Endothelial cell (in vitro differentiated cells): ENCODE results near the gene DAPP1. TPM values are rescaled to one million over a fixed set of nuclear protein-coding genes. Genes with fewer than 3 reads are reported as not detected.
"Not testable (repeated sequence)": the region's sequence is repeated elsewhere in the genome, so short reads cannot be mapped to it uniquely, and the experiment has no call there.

Experiments
- DNase-seq: peaks from one replicate; pipeline ENCODE4 v3.0.0; 2021; ENCODE audit warnings: low spot score
- H3K27ac Mint-ChIP-seq: one replicate; pipeline ENCODE4 v1.8.0; 2021; ENCODE audit warnings: mixed read lengths, inconsistent platforms; ENCODE audit not compliant: unreplicated experiment
- H3K27me3 Mint-ChIP-seq: one replicate; pipeline ENCODE4 v1.8.0; 2021; ENCODE audit warnings: mild to moderate bottlenecking, moderate library complexity, mixed read lengths, inconsistent platforms; ENCODE audit not compliant: unreplicated experiment
- H3K36me3 Mint-ChIP-seq: one replicate; pipeline ENCODE4 v1.8.0; 2021; ENCODE audit warnings: mild to moderate bottlenecking, low read depth, mixed read lengths, inconsistent platforms; ENCODE audit not compliant: unreplicated experiment
- H3K4me1 Mint-ChIP-seq: one replicate; pipeline ENCODE4 v1.8.0; 2021; ENCODE audit warnings: mild to moderate bottlenecking, mixed read lengths, inconsistent platforms; ENCODE audit not compliant: unreplicated experiment
- H3K4me3 Mint-ChIP-seq: one replicate; pipeline ENCODE4 v1.8.0; 2021; ENCODE audit warnings: mild to moderate bottlenecking, mixed read lengths, inconsistent platforms; ENCODE audit not compliant: unreplicated experiment
- H3K9me3 Mint-ChIP-seq: one replicate; pipeline ENCODE4 v1.8.0; 2021; ENCODE audit warnings: mixed read lengths, inconsistent platforms; ENCODE audit not compliant: unreplicated experiment
- long read RNA-seq: library from polyadenylated mRNA; unstranded; transcript quantifications from one replicate; pipeline ENCODE4 v2.0.0, GENCODE V29; 2020; ENCODE audit not compliant: unreplicated experiment
- total RNA-seq: library from RNA; stranded (reverse); fragmentation: NEBNext Ultra II Directional; extraction: Animal tissue kit (Norgen Biotek cat#: 25700); gene quantifications from one replicate; pipeline ENCODE4 v1.2.1, GENCODE V29; 2021; ENCODE audit not compliant: unreplicated experiment
- TF ChIP-seq, protein P1 (sequence below): fragments of 200-600 bp; sonication (generic); IDR thresholded peaks from one replicate; pipeline ENCODE4 v1.5.0; 2021; ENCODE audit warnings: antibody characterized with exemption; ENCODE audit not compliant: unreplicated experiment

DAPP1 gene, protein sequence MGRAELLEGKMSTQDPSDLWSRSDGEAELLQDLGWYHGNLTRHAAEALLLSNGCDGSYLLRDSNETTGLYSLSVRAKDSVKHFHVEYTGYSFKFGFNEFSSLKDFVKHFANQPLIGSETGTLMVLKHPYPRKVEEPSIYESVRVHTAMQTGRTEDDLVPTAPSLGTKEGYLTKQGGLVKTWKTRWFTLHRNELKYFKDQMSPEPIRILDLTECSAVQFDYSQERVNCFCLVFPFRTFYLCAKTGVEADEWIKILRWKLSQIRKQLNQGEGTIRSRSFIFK
- total RNA-seq, result not detected
- long read RNA-seq, result 0 reads

DNA sequence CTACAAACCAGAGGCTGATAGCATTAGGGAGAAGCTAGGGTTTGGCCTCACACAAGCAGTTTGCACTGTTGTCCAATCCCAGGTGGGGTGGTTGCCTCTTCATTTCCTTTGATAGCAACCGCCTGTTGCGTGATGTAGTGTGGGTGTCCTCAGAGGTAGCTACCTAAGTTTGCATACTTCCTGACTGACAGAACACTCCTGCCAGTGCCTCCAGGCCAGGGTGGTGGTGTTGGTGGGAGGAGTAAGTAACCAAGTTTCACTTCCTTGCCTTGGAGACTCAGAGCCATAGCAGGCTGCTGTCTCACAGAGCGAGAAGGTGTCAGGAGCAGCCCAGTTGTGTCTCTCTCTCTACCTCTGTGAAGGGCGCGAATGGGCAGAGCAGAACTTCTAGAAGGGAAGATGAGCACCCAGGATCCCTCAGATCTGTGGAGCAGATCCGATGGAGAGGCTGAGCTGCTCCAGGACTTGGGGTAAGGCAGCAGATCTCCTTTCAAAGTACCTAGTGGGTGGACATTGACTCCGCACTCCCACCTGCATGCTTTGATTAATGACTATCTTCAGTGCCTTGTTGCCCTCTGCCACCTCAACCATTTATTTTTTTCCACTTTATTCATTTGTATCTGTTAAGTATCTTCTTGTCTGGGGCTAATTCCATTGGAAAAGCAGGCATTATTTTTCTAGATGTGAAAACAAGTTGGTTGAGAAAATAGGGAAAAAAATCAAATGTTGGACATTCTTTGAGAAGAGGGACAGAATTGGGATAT is at the start of gene DAPP1:
DAPP1 (plus strand) TSS at position 283 of the 764 bp plus-strand sequence; CDS start at position 370, 87 bp downstream.
- no peaks in the 10 kb centered on the region for H3K36me3 Mint-ChIP-seq
- no peak within 1 kb of the TSS for H3K27ac Mint-ChIP-seq
- H3K9me3 Mint-ChIP-seq, result no peaks in the 10 kb centered on the region
- no peak within 1 kb of the TSS for H3K4me3 Mint-ChIP-seq
- TF ChIP-seq, protein P1, sequence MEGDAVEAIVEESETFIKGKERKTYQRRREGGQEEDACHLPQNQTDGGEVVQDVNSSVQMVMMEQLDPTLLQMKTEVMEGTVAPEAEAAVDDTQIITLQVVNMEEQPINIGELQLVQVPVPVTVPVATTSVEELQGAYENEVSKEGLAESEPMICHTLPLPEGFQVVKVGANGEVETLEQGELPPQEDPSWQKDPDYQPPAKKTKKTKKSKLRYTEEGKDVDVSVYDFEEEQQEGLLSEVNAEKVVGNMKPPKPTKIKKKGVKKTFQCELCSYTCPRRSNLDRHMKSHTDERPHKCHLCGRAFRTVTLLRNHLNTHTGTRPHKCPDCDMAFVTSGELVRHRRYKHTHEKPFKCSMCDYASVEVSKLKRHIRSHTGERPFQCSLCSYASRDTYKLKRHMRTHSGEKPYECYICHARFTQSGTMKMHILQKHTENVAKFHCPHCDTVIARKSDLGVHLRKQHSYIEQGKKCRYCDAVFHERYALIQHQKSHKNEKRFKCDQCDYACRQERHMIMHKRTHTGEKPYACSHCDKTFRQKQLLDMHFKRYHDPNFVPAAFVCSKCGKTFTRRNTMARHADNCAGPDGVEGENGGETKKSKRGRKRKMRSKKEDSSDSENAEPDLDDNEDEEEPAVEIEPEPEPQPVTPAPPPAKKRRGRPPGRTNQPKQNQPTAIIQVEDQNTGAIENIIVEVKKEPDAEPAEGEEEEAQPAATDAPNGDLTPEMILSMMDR, result no peak
- no peaks in the 10 kb centered on the region for H3K4me1 Mint-ChIP-seq
- DNase-seq, result no peak
- no peaks in the 10 kb centered on the region for H3K27me3 Mint-ChIP-seq

DNA sequence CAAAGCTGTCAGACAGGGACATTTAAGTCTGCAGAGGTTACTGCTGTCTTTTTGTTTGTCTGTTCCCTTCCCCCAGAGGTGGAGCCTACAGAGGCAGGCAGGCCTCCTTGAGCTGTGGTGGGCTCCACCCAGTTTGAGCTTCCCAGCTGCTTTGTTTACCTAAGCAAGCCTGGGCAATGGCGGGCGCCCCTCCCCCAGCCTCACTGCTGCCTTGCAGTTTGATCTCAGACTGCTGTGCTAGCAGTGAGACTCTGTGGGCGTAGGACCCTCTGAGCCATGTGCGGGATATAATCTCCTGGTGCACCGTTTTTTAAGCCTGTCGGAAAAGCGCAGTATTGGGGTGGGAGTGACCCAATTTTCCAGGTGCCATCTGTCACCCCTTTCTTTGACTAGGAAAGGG is 45.8 kb upstream of the DAPP1 start:
- not testable (repeated sequence) for H3K27me3 Mint-ChIP-seq, H3K4me3 Mint-ChIP-seq, H3K9me3 Mint-ChIP-seq, DNase-seq, H3K36me3 Mint-ChIP-seq, H3K27ac Mint-ChIP-seq, H3K4me1 Mint-ChIP-seq

DNA sequence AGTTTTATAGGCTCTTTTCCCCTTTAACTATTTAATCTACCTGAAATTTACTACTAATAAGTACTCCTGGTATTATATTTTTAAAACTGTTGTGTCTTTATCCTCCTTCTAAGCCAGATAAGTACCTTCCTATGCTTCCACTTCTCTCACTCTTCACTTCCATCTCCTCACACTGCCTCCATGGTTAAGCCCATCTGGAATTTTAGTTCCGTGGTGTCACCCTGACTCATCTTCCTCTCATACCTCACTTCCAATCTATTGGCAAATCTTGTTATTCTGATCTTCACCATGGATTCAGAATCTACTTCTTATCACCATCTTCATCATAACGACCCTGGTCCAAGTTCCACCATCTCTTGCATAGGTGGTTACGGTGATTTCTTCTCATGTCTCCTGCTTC is 32.7 kb upstream of the DAPP1 start:
- Mint-ChIP-seq H3K27me3 (no peaks in the 10 kb centered on the region), H3K9me3 (no peaks in the 10 kb centered on the region), H3K36me3 (no peaks in the 10 kb centered on the region), H3K4me1 (no peaks in the 10 kb centered on the region), H3K27ac (no peak overlapping the region), H3K4me3 (no peak overlapping the region)
- DNase-seq, result no peak
- TF ChIP-seq, protein P1, result no peak

DNA sequence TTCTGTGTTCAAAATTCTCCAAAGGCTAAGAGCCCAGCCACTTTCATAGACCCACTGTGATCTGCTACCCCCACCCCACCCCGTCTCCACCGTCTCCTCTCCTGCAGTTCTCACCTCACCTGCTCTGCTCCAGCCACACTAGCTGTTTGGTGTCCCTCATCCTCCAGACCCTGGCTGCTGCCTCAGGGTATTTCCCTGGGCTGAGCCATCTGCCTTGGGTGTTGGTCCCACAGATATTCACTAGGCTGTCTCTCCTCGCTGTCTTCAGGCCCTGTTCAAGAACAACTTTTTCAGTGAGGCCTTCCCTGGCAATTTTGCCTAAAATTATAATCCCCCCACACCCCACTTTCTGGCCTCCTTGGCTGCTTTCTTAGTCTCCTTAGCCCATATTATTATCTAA is 31.8 kb upstream of the DAPP1 start:
- no peaks in the 10 kb centered on the region for H3K9me3 Mint-ChIP-seq
- no peaks in the 10 kb centered on the region for H3K27me3 Mint-ChIP-seq
- TF ChIP-seq, protein P1, result no peak
- no peak for DNase-seq
- no peak overlapping the region for H3K4me3 Mint-ChIP-seq
- H3K4me1 Mint-ChIP-seq, result no peaks in the 10 kb centered on the region
- H3K36me3 Mint-ChIP-seq, result no peaks in the 10 kb centered on the region
- no peak overlapping the region for H3K27ac Mint-ChIP-seq

DNA sequence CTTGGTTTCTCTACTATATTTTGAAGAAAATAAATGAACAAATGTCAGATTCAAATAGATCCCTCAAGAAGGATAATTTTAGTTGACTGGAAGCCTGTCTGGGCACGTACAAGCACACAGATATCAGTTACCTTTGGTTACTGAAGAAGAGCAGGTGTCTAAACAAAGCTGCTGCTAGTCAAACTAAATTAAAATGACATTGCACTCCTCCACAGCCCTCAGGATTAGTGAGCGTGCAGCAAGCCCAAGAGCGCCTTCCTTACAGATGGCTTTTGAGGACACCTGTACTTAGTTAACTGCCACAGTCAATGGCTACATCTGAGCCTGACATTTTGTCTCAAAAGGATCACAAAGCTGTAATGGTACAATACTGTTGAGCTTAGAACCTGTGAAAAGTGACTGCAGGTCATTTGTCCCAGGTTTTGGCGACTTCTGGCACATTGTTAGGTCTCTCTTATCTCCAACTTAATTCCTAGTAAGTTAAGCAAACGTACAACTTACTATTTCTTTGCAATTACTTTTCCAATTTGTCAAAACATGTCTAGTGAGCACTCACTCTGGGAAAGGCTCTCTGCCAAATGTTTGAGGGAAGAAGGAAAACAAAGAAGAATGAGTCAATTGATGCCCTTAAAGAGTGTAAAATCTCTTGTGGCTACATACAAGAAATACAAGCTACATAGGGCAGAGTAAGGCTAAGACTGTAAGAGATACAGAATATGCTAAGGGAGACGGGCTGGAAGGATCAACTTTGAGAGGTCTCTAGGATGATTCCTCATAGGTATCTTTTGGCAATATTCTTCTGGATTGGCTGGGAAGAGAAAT is 25.6 kb upstream of the DAPP1 start:
- H3K4me1 Mint-ChIP-seq, result no peaks in the 10 kb centered on the region
- H3K9me3 Mint-ChIP-seq, result no peaks in the 10 kb centered on the region
- no peak overlapping the region for H3K27ac Mint-ChIP-seq
- TF ChIP-seq, protein P1, result no peak
- no peaks in the 10 kb centered on the region for H3K27me3 Mint-ChIP-seq
- no peaks in the 10 kb centered on the region for H3K36me3 Mint-ChIP-seq
- no peak overlapping the region for H3K4me3 Mint-ChIP-seq
- no peak for DNase-seq
